ENCODE measurements around the gene CD80.
"Not testable (repeated sequence)": the region's sequence is repeated elsewhere in the genome, so short reads cannot be mapped to it uniquely, and the experiment has no call there.

Gene CD80

GRCh38 chr3:119559441-119559963, at the start of gene CD80:
TSS of gene CD80 (minus strand) at chr3:119559614. CDS start at chr3:119557728, 1,886 bp downstream.
- peak; percentile 6 to 30 (median 16) for DNase-seq

- DNase-seq = no peak
Measured at GRCh38 chr3:119608405-119609000, 49.1 kb upstream of the CD80 start.

GRCh38 chr3:119604878-119605277, 45.5 kb upstream of the CD80 start:
- no peak for DNase-seq

GRCh38 chr3:119602676-119603075, 43.3 kb upstream of the CD80 start:
- DNase-seq = no peak

- DNase-seq = no peak
Measured at GRCh38 chr3:119601154-119601553, 41.7 kb upstream of the CD80 start.

GRCh38 chr3:119600732-119601131, 41.3 kb upstream of the CD80 start:
- DNase-seq = no peak

- no peak for DNase-seq
Measured at GRCh38 chr3:119599558-119600174, 40.3 kb upstream of the CD80 start.

- no peak for DNase-seq
Measured at GRCh38 chr3:119598410-119599098, 39.1 kb upstream of the CD80 start.

- no peak for DNase-seq
Measured at GRCh38 chr3:119597548-119598288, 38.3 kb upstream of the CD80 start, which contains the start of gene PLA1A. TSS of gene PLA1A (plus strand) at chr3:119597885. CDS start at chr3:119597914, 29 bp downstream.

GRCh38 chr3:119596398-119596797, 37.0 kb upstream of the CD80 start:
- DNase-seq = no peak

- no peak for DNase-seq
Measured at GRCh38 chr3:119595639-119596334, 36.4 kb upstream of the CD80 start.

- DNase-seq = not testable (repeated sequence)
Measured at GRCh38 chr3:119594929-119595328, 35.5 kb upstream of the CD80 start.

- DNase-seq = no peak
Measured at GRCh38 chr3:119594066-119594465, 34.7 kb upstream of the CD80 start.

GRCh38 chr3:119592861-119593260, 33.4 kb upstream of the CD80 start:
- DNase-seq = no peak

- no peak for DNase-seq
Measured at GRCh38 chr3:119590706-119591105, 31.3 kb upstream of the CD80 start.

- DNase-seq = no peak
Measured at GRCh38 chr3:119589102-119589773, 29.8 kb upstream of the CD80 start.

- no peak for DNase-seq
Measured at GRCh38 chr3:119588112-119588511, 28.7 kb upstream of the CD80 start.

GRCh38 chr3:119586733-119587172, 27.3 kb upstream of the CD80 start:
- DNase-seq = no peak

- no peak for DNase-seq
Measured at GRCh38 chr3:119585856-119586570, 26.6 kb upstream of the CD80 start.

GRCh38 chr3:119585208-119585607, 25.8 kb upstream of the CD80 start:
- no peak for DNase-seq

- DNase-seq = peak in 1 of 4 experiments; percentile 11
Measured at GRCh38 chr3:119582178-119582577, 22.8 kb upstream of the CD80 start.
